PFSK-1 (cell line): ENCODE data around the gene IGSF8.

Experiments used
- POLR2AphosphoS5 ChIP-seq: IDR thresholded peaks from 2 replicates; pipeline ENCODE4 v1.6.1; 2012; ENCODE audit warnings: low read depth, mild to moderate bottlenecking, control low read depth, low read length, moderate library complexity
- TAF1 ChIP-seq: IDR thresholded peaks from 2 replicates; pipeline ENCODE4 v1.6.1; 2012; ENCODE audit warnings: low read length, control low read depth, borderline replicate concordance; ENCODE audit not compliant: insufficient read depth

DNA sequence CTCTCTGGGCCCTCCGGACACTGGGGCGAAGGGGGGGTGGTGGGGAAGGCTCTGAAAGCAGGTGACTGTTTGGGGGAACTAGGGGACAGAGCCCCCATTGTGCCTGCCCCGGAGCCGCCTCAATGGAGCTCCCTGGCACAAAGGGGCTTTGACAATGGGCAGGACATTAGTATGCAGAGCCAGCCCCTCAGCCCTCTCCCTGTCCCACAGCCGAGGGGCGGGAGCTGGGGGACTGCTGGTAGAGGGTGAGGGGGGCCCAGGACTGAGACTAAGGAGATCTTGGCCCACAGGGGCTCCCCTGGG, 36.2 kb downstream of the IGSF8 start:
- TF ChIP-seq TAF1 (no peak), POLR2AphosphoS5 (no peak)
